C1 segment of cervical spinal cord (tissue), 14 donors: Measurements from ENCODE around the gene CFAP69.

ENCODE experiments used
- DNase-seq, 14 donors: peaks; one replicate each; lab custom pipeline; 2025; lab: John Stamatoyannopoulos, UW

The CFAP69 gene

GRCh38 chr7:90269163-90269562 lies 24.2 kb downstream of the CFAP69 start:
- no peak for DNase-seq

- no peak for DNase-seq
Measured at GRCh38 chr7:90270431-90271178, 25.6 kb downstream of the CFAP69 start.

- DNase-seq: no peak
Measured at GRCh38 chr7:90271753-90272152, 26.8 kb downstream of the CFAP69 start.

- DNase-seq: no peak
Measured at GRCh38 chr7:90272242-90272641, 27.3 kb downstream of the CFAP69 start.

GRCh38 chr7:90274161-90274560 lies 29.2 kb downstream of the CFAP69 start:
- no peak for DNase-seq

- no peak for DNase-seq
Measured at GRCh38 chr7:90276033-90276728, 31.2 kb downstream of the CFAP69 start.

GRCh38 chr7:90288154-90288553 lies 43.2 kb downstream of the CFAP69 start:
- no peak for DNase-seq

- no peak for DNase-seq
Measured at GRCh38 chr7:90290244-90291113, 45.5 kb downstream of the CFAP69 start.

GRCh38 chr7:90298145-90299038 lies 53.4 kb downstream of the CFAP69 start:
- DNase-seq: no peak

- no peak for DNase-seq
Measured at GRCh38 chr7:90303241-90303640, 58.3 kb downstream of the CFAP69 start.

GRCh38 chr7:90309872-90310271 lies 64.9 kb downstream of the CFAP69 start:
- DNase-seq: no peak

GRCh38 chr7:90311175-90311574 lies 66.2 kb downstream of the CFAP69 start:
- no peak for DNase-seq

- DNase-seq: no peak
Measured at GRCh38 chr7:90312745-90313144, 67.8 kb downstream of the CFAP69 start.

- no peak for DNase-seq
Measured at GRCh38 chr7:90313907-90314306, 68.9 kb downstream of the CFAP69 start.

GRCh38 chr7:90320014-90320413 lies 75.0 kb downstream of the CFAP69 start:
- no peak for DNase-seq

- DNase-seq: no peak
Measured at GRCh38 chr7:90320418-90320800, 75.4 kb downstream of the CFAP69 start.

GRCh38 chr7:90320801-90321494 lies 76.0 kb downstream of the CFAP69 start, which contains the start of gene FAM237B:
TSS of gene FAM237B (minus strand) at chr7:90321304. CDS start at chr7:90319748, 1,556 bp downstream.
- no peak for DNase-seq

GRCh38 chr7:90322837-90323236 lies 77.9 kb downstream of the CFAP69 start:
- DNase-seq: no peak

- DNase-seq: no peak
Measured at GRCh38 chr7:90326500-90326899, 81.5 kb downstream of the CFAP69 start.

GRCh38 chr7:90334193-90334843 lies 89.3 kb downstream of the CFAP69 start:
- DNase-seq: no peak
